Loucy (cell line): ENCODE measurements around the gene BCL2L11.

Experiments used
- H2AFZ ChIP-seq: fragments of 200-600 bp; sonication (generic); 2 replicates; pipeline ENCODE4 v1.6.0; 2016; ENCODE audit warnings: antibody characterized with exemption, mild to moderate bottlenecking, low read length, moderate library complexity
- H3F3A ChIP-seq: fragments of 200-600 bp; 2 replicates; pipeline ENCODE4 v1.6.0; 2016; ENCODE audit warnings: antibody characterized with exemption, low read depth, mild to moderate bottlenecking
- H3K27me3 ChIP-seq: fragments of 200-600 bp; sonication (generic); 2 replicates; pipeline ENCODE4 v1.6.1; 2014; ENCODE audit warnings: low read length, mild to moderate bottlenecking; ENCODE audit not compliant: insufficient read depth, poor library complexity, severe bottlenecking
- H3K36me3 ChIP-seq: fragments of 200-600 bp; sonication (generic); 2 replicates; pipeline ENCODE4 v1.6.1; 2016; ENCODE audit warnings: low read length; ENCODE audit not compliant: insufficient read depth
- H3K4me1 ChIP-seq: fragments of 200-600 bp; sonication (generic); 2 replicates; pipeline ENCODE4 v1.5.1; 2014; ENCODE audit warnings: low read length, mild to moderate bottlenecking; ENCODE audit not compliant: insufficient read depth, poor library complexity, severe bottlenecking
- H3K4me2 ChIP-seq: fragments of 200-600 bp; sonication (generic); 2 replicates; pipeline ENCODE4 v1.6.0; 2014; ENCODE audit warnings: antibody characterized with exemption, low read length, low read depth, mild to moderate bottlenecking; ENCODE audit not compliant: poor library complexity, severe bottlenecking
- H3K4me3 ChIP-seq: fragments of 200-600 bp; sonication (generic); 2 replicates; pipeline ENCODE4 v1.5.1; 2014; ENCODE audit warnings: low read length, mild to moderate bottlenecking, mixed read lengths; ENCODE audit not compliant: poor library complexity, severe bottlenecking
- H3K79me2 ChIP-seq: fragments of 200-600 bp; sonication (generic); 2 replicates; pipeline ENCODE4 v1.6.1; 2014; ENCODE audit warnings: low read length; ENCODE audit not compliant: insufficient read depth
- H3K9ac ChIP-seq: fragments of 200-600 bp; sonication (generic); 2 replicates; pipeline ENCODE4 v1.6.0; 2014; ENCODE audit warnings: mild to moderate bottlenecking, low read depth, low read length, moderate library complexity; ENCODE audit not compliant: poor library complexity, severe bottlenecking
- H3K9me2 ChIP-seq: fragments of 200-600 bp; sonication (generic); replicated peaks from 2 replicates; pipeline ENCODE4 v1.6.1; 2016; ENCODE audit warnings: low read depth, low read length, mixed read lengths
- H3K9me3 ChIP-seq: fragments of 200-600 bp; sonication (generic); 2 replicates; pipeline ENCODE4 v1.6.1; 2014; ENCODE audit warnings: mild to moderate bottlenecking, antibody characterized with exemption, low read length, low read depth; ENCODE audit not compliant: insufficient read depth
- H4K20me1 ChIP-seq: fragments of 200-600 bp; sonication (generic); 2 replicates; pipeline ENCODE4 v1.6.0; 2014; ENCODE audit warnings: antibody characterized with exemption, low read length, mild to moderate bottlenecking; ENCODE audit not compliant: insufficient read depth, poor library complexity, severe bottlenecking
- CTCF ChIP-seq: fragments of 200-600 bp; sonication (generic); conservative IDR thresholded peaks from 2 replicates; pipeline ENCODE4 v1.5.1; 2014; ENCODE audit warnings: mild to moderate bottlenecking, antibody characterized with exemption, low read length
- EZH2phosphoT487 ChIP-seq: fragments of 200-600 bp; IDR thresholded peaks from 2 replicates; pipeline ENCODE4 v1.6.1; 2018; ENCODE audit warnings: antibody characterized with exemption, mild to moderate bottlenecking, moderate library complexity, borderline replicate concordance

BCL2L11 gene

DNA sequence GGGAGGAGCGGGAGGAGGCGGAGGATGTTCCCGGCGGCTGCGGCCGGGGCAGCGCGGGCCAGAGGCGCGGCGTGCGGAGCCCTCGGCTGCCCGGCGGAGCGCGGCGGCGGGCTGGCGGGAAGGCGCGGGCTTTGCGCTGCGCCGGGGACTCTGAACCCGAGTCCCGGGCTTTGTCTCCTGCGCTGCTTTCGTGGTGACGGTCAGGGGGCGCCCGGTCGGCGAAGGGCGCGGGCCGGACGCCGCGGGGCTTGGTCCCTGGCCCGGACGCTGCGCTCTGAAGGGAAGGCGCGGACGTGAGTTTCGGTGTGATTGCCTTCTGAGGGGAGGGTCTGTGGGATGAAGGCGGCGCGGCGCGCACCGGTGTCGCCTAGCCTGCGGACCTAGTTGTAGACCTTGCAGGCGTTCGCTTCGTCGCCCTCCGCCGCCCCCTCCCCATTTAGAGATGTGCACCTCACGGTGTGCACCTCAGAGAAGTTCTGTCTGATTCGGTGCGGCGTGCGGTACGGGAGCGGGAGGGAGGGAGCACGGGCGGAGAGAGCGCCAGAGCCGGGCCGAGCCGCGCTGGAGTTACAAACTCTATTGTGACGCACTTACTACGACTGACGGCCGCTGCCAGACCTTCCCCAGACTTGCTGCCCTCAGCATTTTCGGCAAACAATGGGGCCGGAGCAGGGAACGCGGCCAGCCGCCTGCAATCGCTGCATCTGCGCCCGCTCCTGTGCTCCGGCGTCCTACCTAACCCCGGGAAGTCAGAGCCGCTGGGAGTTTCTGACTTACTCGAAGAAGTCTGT, 2.1 kb downstream of the BCL2L11 start:
- no peak overlapping the region for H2AFZ ChIP-seq
- peaks cover 55% of the 10 kb centered on the region for H3K4me1 ChIP-seq
- H4K20me1 ChIP-seq, result peaks cover 33% of the 10 kb centered on the region
- peaks cover 61% of the 10 kb centered on the region for H3K79me2 ChIP-seq
- TF ChIP-seq CTCF (no peak), EZH2phosphoT487 (no peak)
- H3F3A ChIP-seq, result no peaks in the 10 kb centered on the region
- no peaks in the 10 kb centered on the region for H3K27me3 ChIP-seq
- no peaks in the 10 kb centered on the region for H3K9me2 ChIP-seq
- H3K9ac ChIP-seq, result no peak overlapping the region
- peak overlapping the region; percentile 60 for H3K4me2 ChIP-seq
- H3K36me3 ChIP-seq, result no peaks in the 10 kb centered on the region
- no peaks in the 10 kb centered on the region for H3K9me3 ChIP-seq
- no peak overlapping the region for H3K4me3 ChIP-seq

GRCh38 chr2:111123751-111124150, 3.0 kb downstream of the BCL2L11 start:
- H3K4me3 ChIP-seq, result peak overlapping the region; percentile 1
- H3K4me2 ChIP-seq, result peak overlapping the region; percentile 60
- H3K27me3 ChIP-seq, result no peaks in the 10 kb centered on the region
- no peaks in the 10 kb centered on the region; the same call in 1 of the 2 replicates for H3K36me3 ChIP-seq
- peaks cover 64% of the 10 kb centered on the region for H3K79me2 ChIP-seq
- TF ChIP-seq EZH2phosphoT487, result no peak
- H4K20me1 ChIP-seq, result peaks cover 37% of the 10 kb centered on the region
- no peak overlapping the region for H3K9ac ChIP-seq
- no peaks in the 10 kb centered on the region for H3K9me2 ChIP-seq
- H3K4me1 ChIP-seq, result peaks cover 62% of the 10 kb centered on the region
- H3F3A ChIP-seq, result no peaks in the 10 kb centered on the region
- H2AFZ ChIP-seq, result no peak overlapping the region
- no peaks in the 10 kb centered on the region for H3K9me3 ChIP-seq

DNA sequence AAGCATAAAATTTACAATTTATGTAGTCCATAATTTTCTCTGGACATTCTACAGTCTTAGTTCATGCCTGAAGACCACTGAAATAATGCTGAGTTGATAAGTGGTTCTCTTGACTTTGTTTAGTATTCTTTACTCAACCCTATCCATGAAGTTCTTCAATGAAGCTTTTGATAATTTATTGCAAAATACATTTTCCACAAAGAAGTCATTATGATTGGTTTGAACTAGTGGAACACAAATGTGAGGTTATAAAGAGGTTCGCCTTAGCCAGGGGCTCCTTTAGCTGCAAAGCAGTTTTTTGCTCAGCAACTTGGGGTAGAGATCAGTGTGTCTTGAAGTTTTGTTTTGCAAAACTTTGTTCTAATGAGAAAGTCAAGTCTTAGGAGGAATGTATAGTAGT, 5.9 kb downstream of the BCL2L11 start:
- Histone ChIP-seq H3K9me2 (no peaks in the 10 kb centered on the region), H3K4me1 (peaks cover 65% of the 10 kb centered on the region), H3F3A (no peaks in the 10 kb centered on the region), H4K20me1 (peaks cover 33% of the 10 kb centered on the region), H3K4me3 (peak overlapping the region; percentile 50), H3K4me2 (peak overlapping the region; percentile 60), H3K36me3 (no peaks in the 10 kb centered on the region; the same call in 1 of the 2 replicates), H2AFZ (no peak overlapping the region), H3K79me2 (peaks cover 71% of the 10 kb centered on the region), H3K9ac (peak overlapping the region; percentile 8), H3K27me3 (no peaks in the 10 kb centered on the region), H3K9me3 (no peaks in the 10 kb centered on the region)
- TF ChIP-seq CTCF, result no peak
- TF ChIP-seq EZH2phosphoT487, result no peak
